ENCODE measurements around the gene FOXO3. TPM values are rescaled to one million over a fixed set of nuclear protein-coding genes. Genes with fewer than 3 reads are reported as not detected.
"Not testable (repeated sequence)": the region's sequence is repeated elsewhere in the genome, so short reads cannot be mapped to it uniquely, and the experiment has no call there.

Gene FOXO3
- total RNA-seq, 2 experiments from 2014 or later, result 19.1 to 19.3 TPM

DNA sequence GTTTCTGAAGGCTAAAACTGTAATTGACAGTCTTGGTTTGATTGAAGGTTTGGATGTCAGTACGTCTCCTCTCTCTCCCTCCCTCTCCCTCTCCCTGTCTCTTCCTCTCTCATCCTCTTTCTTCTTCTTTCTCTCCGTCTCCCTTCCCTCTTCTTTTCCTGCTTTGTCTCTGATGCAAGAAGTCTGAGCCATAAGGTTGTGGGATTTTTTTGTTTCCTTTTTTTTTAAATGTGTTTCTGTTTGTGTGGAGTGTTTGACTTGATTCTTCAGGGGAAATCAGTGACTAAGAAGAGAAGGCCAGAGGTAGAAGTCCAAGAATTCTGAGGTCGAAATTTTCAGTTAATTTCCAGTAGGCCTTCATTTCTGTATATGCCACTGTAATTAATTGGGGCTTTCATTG, 111.9 kb downstream of the FOXO3 start:
- Mint-ChIP-seq H3K27ac (no peak overlapping the region), H3K4me1 (peaks cover 15% of the 10 kb centered on the region), H3K4me3 (no peak overlapping the region), H3K36me3 (ENCODE audit: low read depth) (peaks cover 5% of the 10 kb centered on the region), H3K9me3 (no peaks in the 10 kb centered on the region), H3K27me3 (no peaks in the 10 kb centered on the region)
- no peak for DNase-seq
- POLR2A ChIA-PET, result no interaction called here
- CTCF ChIA-PET, result no interaction called here

DNA sequence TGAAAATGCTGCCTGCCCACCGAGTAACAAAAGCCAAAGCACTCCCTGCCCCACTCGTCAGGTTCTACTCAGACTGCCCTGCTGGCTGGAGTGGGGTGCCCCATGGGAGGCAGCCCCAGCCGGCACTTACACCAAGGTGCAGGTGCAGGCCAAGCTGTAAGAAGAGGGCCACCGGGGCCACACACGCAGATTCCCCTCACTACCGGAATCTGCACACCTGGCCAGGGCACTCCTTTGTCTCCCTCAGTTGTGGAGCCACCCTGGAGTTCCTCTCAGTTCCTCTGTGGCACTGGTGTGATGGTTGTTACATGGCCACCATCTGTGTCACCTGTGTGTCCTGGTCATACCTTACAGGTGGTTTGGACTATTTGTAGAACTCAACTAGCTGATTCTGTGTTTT, 112.4 kb downstream of the FOXO3 start:
- POLR2A ChIA-PET, result no interaction called here
- no peak for DNase-seq
- H3K4me1 Mint-ChIP-seq, result peaks cover 15% of the 10 kb centered on the region
- no peak overlapping the region for H3K27ac Mint-ChIP-seq
- H3K9me3 Mint-ChIP-seq, result no peaks in the 10 kb centered on the region
- peaks cover 4% of the 10 kb centered on the region for H3K36me3 Mint-ChIP-seq (ENCODE audit: low read depth)
- no peak overlapping the region for H3K4me3 Mint-ChIP-seq
- CTCF ChIA-PET, result no interaction called here
- H3K27me3 Mint-ChIP-seq, result no peaks in the 10 kb centered on the region

DNA sequence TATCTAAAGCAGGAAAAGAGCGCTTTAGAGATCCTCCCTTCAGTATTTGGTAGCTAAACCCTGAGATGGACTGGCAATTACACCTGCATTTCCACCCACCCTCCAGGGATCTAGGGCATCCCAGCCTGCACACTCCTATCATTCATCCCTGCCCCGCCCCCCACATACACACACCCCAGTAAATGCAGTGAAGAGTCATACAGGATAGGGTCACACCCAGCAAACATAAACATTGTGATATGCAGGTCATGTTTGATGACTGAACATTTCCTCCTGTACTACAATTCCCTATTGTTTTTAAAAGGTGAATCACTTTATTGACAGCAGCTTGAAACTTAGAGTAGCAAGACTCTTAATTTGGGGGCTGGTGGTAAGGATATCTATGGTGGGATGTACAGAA, 112.9 kb downstream of the FOXO3 start:
- Mint-ChIP-seq H3K27me3 (no peaks in the 10 kb centered on the region), H3K4me1 (peaks cover 15% of the 10 kb centered on the region), H3K9me3 (no peaks in the 10 kb centered on the region), H3K36me3 (ENCODE audit: low read depth) (no peaks in the 10 kb centered on the region), H3K4me3 (no peak overlapping the region), H3K27ac (no peak overlapping the region)
- no peak for DNase-seq
- POLR2A ChIA-PET, result no interaction called here
- CTCF ChIA-PET, result no interaction called here

DNA sequence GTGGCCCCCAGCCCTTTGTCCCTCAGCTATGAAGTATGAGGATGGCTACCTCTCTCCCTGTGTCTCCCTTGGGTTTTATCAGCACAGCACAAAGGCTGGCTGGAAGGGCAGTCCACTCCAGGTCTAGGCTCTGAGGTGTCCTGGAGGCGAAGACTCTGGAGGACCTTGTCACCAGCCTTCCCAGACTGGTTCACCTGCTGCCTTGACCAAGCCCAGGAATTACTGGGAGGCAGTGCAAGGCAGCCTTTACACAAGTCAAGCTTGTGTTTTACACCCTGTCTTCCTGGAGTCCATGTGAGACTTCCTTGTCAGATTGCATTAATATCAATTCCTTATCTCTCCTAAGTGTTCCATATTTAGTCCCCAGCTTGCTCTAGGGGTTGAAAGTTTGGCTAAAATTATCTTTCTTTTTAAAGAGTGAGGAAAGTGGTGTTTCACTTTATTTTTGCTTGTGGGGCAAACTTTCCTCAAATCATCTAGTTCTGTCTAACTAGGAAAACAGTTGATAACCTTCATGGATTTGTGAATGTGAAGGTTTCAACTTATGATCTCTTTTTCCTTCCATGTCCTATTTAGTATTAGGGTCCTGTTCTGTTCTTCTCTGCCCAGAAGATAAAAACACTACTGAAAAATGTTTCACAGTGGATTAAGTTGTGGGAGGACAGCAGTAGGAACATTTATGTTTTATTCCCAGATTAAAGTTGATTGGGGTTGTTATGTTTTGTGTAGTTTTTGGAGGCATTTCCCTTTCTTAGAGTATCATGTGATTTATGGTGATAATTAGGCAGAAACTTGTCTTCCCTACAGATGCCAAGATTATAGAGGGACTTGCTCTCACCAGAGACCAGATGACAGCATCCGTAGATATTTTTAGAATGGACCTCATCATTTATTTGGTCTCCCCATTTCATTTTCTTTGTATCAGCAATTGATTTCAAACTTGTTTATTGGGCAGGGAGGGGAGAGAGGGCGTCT, 114.8 kb downstream of the FOXO3 start:
- ChIA-PET POLR2A (no interaction called here), CTCF (no interaction called here)
- Mint-ChIP-seq H3K4me3 (no peak overlapping the region), H3K4me1 (peaks cover 11% of the 10 kb centered on the region), H3K36me3 (ENCODE audit: low read depth) (peaks cover 5% of the 10 kb centered on the region), H3K27ac (no peak overlapping the region), H3K9me3 (no peaks in the 10 kb centered on the region), H3K27me3 (no peaks in the 10 kb centered on the region)
- DNase-seq, result no peak

DNA sequence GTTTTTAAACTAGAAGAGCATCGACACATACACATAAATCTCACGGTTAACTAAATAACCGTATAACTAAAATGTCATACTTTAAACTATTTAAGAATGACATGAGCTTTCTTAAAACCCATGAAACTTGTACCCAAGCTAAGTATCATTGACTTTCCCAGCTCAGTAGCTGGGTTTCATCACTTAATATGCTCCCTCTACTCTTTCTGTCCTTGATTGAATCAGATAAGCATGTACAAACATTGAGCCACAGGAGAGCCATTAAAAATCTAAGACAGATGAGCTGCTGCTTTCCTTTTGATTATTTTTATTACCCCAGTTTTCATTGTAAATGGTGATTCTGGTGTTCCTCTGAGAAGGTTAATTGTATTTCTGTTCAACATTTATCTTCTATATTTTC, 115.8 kb downstream of the FOXO3 start:
- DNase-seq, result no peak
- H3K4me1 Mint-ChIP-seq, result peaks cover 11% of the 10 kb centered on the region
- H3K27ac Mint-ChIP-seq, result no peak overlapping the region
- POLR2A ChIA-PET, result no interaction called here
- no peaks in the 10 kb centered on the region for H3K9me3 Mint-ChIP-seq
- peaks cover 7% of the 10 kb centered on the region for H3K36me3 Mint-ChIP-seq (ENCODE audit: low read depth)
- no peak overlapping the region for H3K4me3 Mint-ChIP-seq
- no peaks in the 10 kb centered on the region for H3K27me3 Mint-ChIP-seq
- CTCF ChIA-PET, result no interaction called here

- Mint-ChIP-seq H3K4me1 (peaks cover 11% of the 10 kb centered on the region), H3K9me3 (no peaks in the 10 kb centered on the region), H3K4me3 (no peak overlapping the region), H3K36me3 (ENCODE audit: low read depth) (peaks cover 7% of the 10 kb centered on the region), H3K27me3 (no peaks in the 10 kb centered on the region), H3K27ac (no peak overlapping the region)
- CTCF ChIA-PET, result no interaction called here
- DNase-seq, result no peak
- POLR2A ChIA-PET, result no interaction called here
Measured at GRCh38 chr6:108677357-108677756, 116.6 kb downstream of the FOXO3 start.

DNA sequence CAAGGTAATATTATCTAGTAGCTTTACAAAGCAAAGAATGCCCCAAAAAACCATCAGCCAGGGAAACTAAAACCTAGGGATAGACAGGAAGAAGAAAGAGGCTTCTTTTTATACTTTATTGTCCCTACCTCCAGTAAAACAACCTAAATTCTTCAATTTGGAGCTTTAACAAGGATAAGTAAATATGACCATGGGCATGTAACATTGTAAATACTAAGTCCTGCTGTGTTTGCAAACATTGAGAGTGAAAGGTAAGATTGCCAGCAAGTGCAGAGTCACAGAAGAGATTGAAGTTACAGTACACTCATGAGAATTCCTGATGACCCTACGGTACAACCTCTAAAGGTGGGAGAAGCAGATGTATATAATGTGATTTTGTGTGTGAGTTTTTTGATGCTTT, 117.2 kb downstream of the FOXO3 start:
- DNase-seq, result no peak
- H3K27me3 Mint-ChIP-seq, result no peaks in the 10 kb centered on the region
- H3K27ac Mint-ChIP-seq, result no peak overlapping the region
- H3K4me1 Mint-ChIP-seq, result peaks cover 8% of the 10 kb centered on the region
- POLR2A ChIA-PET, result no interaction called here
- CTCF ChIA-PET, result no interaction called here
- no peaks in the 10 kb centered on the region for H3K9me3 Mint-ChIP-seq
- H3K4me3 Mint-ChIP-seq, result no peak overlapping the region
- peaks cover 7% of the 10 kb centered on the region for H3K36me3 Mint-ChIP-seq (ENCODE audit: low read depth)

- H3K36me3 Mint-ChIP-seq (ENCODE audit: low read depth), result peaks cover 10% of the 10 kb centered on the region
- CTCF ChIA-PET, H3K4me1 Mint-ChIP-seq, POLR2A ChIA-PET, H3K4me3 Mint-ChIP-seq, H3K27me3 Mint-ChIP-seq, H3K9me3 Mint-ChIP-seq, DNase-seq, H3K27ac Mint-ChIP-seq: not testable (repeated sequence)
Measured at GRCh38 chr6:108680314-108680713, 119.6 kb downstream of the FOXO3 start.

DNA sequence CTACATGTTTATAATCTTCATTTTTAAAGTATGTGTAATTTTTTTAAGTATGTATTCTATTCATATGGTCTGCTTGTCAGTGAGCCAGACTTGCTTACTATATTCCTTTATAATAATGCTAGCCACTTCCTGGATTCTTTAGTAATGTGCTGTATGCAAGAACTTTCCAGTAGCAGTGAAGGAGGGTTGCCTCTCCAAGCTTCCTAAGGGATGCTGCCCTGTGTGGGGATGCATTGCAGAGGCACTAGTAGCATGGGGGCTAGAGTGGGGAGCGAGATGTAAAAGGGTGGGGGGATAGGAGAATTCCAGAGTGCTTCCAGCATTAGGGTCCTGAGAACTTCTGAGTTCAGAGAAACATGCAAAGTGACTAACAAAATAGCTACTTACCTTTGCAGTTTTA, 121.0 kb downstream of the FOXO3 start:
- H3K4me3 Mint-ChIP-seq, H3K27me3 Mint-ChIP-seq, DNase-seq, CTCF ChIA-PET, H3K27ac Mint-ChIP-seq, POLR2A ChIA-PET, H3K9me3 Mint-ChIP-seq: not testable (repeated sequence)
- Mint-ChIP-seq H3K4me1 (peaks cover 17% of the 10 kb centered on the region), H3K36me3 (ENCODE audit: low read depth) (peaks cover 19% of the 10 kb centered on the region)

DNA sequence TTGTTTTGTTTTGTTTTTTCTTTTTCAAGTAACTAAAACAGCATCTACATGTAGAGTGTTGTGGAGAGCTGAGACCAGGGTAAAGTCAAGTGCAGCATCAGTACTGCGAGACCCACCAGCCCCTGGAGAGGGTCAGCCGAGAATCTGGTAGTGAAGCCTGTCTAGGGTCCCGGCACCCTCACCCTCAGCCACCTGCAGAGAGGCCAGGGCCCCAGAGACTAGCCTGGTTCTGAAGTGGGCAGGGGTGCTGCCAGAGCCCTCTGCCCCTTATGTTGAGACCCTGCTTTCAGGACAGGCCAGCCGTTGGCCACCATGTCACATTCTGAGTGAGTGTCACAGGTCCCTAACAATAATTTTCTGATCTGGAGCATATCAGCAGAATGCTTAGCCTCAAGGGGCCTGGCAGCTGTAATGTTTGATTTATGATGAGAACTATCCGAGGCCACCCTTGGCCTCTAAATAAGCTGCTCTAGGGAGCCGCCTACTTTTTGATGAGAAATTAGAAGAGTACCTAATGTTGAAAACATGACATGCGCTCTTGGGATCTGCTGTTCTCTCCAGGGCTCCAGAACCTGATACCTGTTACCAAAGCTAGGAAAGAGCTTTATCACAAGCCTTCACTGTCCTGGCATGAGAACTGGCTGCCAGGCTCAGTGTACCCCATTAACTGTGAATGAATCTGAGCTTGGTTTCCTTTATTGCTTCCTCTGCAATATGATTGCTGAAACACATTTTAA, 121.8 kb downstream of the FOXO3 start:
- DNase-seq, H3K4me3 Mint-ChIP-seq, CTCF ChIA-PET, H3K27ac Mint-ChIP-seq, POLR2A ChIA-PET, H3K27me3 Mint-ChIP-seq, H3K9me3 Mint-ChIP-seq: not testable (repeated sequence)
- Mint-ChIP-seq H3K36me3 (ENCODE audit: low read depth) (peaks cover 20% of the 10 kb centered on the region), H3K4me1 (peaks cover 17% of the 10 kb centered on the region)

GRCh38 chr6:108683976-108684375, 123.3 kb downstream of the FOXO3 start:
- H3K27ac Mint-ChIP-seq, CTCF ChIA-PET, H3K27me3 Mint-ChIP-seq, H3K9me3 Mint-ChIP-seq, H3K4me3 Mint-ChIP-seq, DNase-seq, POLR2A ChIA-PET: not testable (repeated sequence)
- peaks cover 17% of the 10 kb centered on the region for H3K4me1 Mint-ChIP-seq
- H3K36me3 Mint-ChIP-seq (ENCODE audit: low read depth), result peaks cover 20% of the 10 kb centered on the region

- peaks cover 20% of the 10 kb centered on the region for H3K36me3 Mint-ChIP-seq (ENCODE audit: low read depth)
- H3K27ac Mint-ChIP-seq, result no peak overlapping the region
- DNase-seq, result no peak
- no peaks in the 10 kb centered on the region for H3K9me3 Mint-ChIP-seq
- peaks cover 17% of the 10 kb centered on the region for H3K4me1 Mint-ChIP-seq
- H3K27me3 Mint-ChIP-seq, result no peaks in the 10 kb centered on the region
- ChIA-PET POLR2A (no interaction called here), CTCF (no interaction called here)
- no peak overlapping the region for H3K4me3 Mint-ChIP-seq
Measured at GRCh38 chr6:108684771-108685329, 124.1 kb downstream of the FOXO3 start.

DNA sequence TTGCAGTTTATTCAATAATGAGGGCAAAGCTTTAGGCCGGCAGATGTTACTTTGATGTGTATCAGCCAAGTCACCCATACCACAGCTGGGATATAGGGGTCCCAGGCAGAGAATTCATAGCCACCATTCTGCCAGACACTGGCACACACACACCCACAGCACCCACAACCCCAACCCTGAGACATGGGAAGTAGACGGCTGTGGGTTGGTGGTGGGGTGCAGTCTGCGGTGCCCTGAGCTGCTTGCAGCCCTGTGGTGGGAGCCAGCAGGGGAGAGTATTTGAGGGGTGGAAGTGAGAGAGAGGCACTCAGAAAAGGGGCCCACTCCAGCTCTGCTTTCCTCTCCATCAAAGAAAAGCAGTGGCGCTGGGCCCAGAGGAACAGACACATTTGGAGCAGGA, 125.3 kb downstream of the FOXO3 start:
- Mint-ChIP-seq H3K27ac (no peak overlapping the region), H3K27me3 (no peaks in the 10 kb centered on the region), H3K36me3 (ENCODE audit: low read depth) (peaks cover 13% of the 10 kb centered on the region), H3K4me1 (peaks cover 17% of the 10 kb centered on the region), H3K4me3 (no peak overlapping the region), H3K9me3 (no peaks in the 10 kb centered on the region)
- ChIA-PET POLR2A (no interaction called here), CTCF (interaction anchor here (0.6 kb wide), 1 partner anchor 580 kb away, joined by 3 read pairs; no protein-coding TSS in a partner anchor)
- no peak for DNase-seq

Measured in activated CD4-positive, alpha-beta memory T cell treated with anti-CD3 and anti-CD28 coated beads, Interleukin-2, amount 10 ng/mL, durations not matched to agents 7 days and 5 days (primary cell).